HG03159 (cell line): ENCODE measurements around the gene ARHGAP29.

Experiments used
- ATAC-seq: cut with Tn5 transposase; IDR thresholded peaks from one replicate; pipeline ENCODE4 v1.9.1; 2021; ENCODE audit warnings: mild to moderate bottlenecking, moderate library complexity; ENCODE audit not compliant: unreplicated experiment

Gene ARHGAP29

DNA sequence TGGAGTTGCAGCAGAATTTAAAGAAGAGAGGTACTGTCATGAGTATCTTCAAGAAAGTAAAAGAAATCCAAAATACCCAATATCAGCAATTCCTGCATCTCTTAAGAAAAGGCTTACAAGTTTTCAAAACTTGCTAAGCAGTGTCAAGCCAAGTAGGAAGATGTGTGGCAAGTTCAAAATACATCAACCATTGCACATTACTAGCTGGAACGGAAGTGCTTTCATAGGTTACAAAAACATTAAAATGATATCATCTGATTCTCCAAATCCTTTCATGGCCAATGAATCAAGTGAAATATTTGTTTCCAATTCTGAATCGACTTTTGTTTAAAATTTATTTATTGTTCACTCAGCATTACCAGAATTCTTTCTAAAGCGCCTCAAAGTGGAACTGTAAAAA is 110.7 kb downstream of the ARHGAP29 start:
- ATAC-seq, result no peak

DNA sequence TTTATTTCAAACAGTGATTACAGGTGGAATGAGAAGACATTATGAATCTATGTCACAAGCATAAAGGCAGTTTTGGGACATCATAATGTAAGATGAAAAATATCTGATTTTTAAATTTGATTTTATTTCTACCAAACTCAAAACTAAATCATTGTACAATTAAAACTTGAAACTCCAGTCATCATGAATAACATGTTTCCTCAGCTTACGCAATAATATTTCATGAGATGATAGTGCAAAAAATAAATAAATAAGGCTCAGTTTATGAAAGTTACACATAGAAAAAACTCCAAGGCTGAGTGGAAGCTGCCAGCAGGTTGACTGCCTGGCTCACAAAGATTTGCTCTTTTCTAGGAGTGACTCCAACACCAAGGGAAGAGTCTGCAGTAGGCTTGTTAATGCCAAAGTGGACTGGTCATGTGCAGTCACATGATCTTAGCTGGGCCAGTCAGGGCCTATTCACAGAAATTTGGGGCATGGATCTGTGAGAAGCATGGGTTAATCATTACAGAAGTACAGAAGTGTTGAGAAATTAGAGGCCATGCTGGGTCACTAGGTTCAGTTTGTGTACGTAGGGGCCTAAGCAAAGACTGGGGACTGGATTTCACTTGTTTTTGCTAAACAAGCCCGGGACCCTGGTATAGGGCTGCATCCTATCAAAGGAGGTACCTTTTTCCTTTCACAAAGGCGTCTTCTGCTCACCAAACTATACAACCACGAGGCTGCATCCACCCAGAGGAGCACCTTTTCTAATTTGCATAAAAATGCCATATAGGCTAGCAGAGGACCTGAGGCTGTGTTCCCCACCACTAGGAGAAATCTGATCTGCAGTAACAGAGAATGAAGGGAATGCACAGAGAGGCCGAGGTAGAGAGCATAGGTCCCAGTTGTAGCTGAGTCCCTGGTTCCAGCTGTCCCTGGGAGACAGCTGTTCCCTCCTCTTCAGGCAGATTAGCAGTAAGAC is 111.6 kb downstream of the ARHGAP29 start:
- no peak for ATAC-seq

DNA sequence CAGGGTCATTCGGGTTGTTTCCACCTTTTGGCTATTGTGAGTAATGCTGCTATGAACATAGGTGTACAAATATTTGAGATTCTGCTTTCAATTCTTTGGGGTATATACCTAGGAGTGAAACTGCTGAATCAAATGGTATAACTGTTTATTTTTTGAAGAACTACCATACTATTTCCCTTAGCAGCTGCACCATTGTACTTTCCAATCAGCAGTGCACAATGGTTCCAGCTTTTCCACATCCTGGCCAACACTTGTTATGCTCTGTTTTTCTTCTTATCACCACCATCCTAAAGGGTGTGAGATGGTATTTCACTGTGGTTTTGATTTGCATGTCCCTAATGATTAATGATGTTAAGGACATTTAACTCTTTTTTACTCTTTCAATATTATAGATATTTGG is 112.8 kb downstream of the ARHGAP29 start:
- ATAC-seq, result no peak

DNA sequence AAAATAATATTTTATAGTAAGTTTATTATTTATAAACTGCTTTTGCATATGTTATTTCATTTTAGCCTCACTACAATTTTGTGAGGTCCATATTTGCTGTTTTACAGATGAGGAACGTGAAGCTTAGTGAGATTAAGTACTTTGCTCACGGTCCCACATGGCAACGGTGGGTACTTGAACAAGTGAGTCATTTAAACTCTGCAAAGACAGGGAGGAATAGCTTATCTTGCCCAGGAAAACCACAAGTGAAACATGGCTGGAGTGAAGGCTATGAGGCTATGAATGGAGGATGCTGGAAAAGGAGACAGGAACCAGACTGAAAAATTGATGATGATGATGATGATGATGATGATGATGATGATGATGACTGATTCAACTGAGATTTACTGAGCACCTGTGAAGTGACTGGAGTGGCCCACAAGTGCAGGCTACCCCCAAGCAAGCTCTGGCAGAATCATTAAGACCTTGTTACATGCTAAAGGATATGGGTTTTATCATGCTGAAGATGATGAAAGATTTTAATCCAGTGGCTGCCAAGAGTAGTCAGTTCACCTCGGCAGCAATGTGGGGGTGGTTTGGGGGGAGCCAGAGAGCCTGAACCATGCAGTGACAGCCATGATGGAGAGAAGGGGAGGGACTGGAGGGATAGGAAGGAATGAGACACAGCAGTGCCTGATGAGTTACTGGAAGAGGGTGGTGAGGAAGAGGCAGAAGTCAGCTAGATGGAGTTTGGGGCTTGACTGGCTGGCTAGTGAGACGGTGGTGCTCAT is 115.0 kb downstream of the ARHGAP29 start:
- ATAC-seq, result no peak
